GM19324 (cell line): Measurements from ENCODE around the gene GINS3.

Source experiments
- ATAC-seq: cut with Tn5 transposase; IDR thresholded peaks from one replicate; pipeline ENCODE4 v1.9.1; 2021; ENCODE audit warnings: mild to moderate bottlenecking, moderate library complexity; ENCODE audit not compliant: unreplicated experiment, low FRiP score

Gene GINS3

GRCh38 chr16:58392215-58393137 is at the start of gene GINS3:
Gene GINS3 (plus strand): TSS chr16:58392471. CDS start chr16:58392602, 131 bp downstream.
- ATAC-seq: peak; percentile 96

GRCh38 chr16:58343562-58343961 is 48.7 kb upstream of the GINS3 start:
- no peak for ATAC-seq

- ATAC-seq: no peak
These were observed 46.5 kb upstream of the GINS3 start for GRCh38 chr16:58345574-58346354.

- no peak for ATAC-seq
These were observed 45.4 kb upstream of the GINS3 start for GRCh38 chr16:58346831-58347371.

- no peak for ATAC-seq
These were observed 43.3 kb upstream of the GINS3 start for GRCh38 chr16:58348986-58349385.

GRCh38 chr16:58352690-58353089 is 39.6 kb upstream of the GINS3 start:
- ATAC-seq: no peak

GRCh38 chr16:58360041-58360634 is 32.1 kb upstream of the GINS3 start:
- ATAC-seq: no peak

- ATAC-seq: no peak
These were observed 30.5 kb upstream of the GINS3 start for GRCh38 chr16:58361726-58362125.

- no peak for ATAC-seq
These were observed 28.4 kb upstream of the GINS3 start for GRCh38 chr16:58363746-58364393.

GRCh38 chr16:58365623-58366022 is 26.6 kb upstream of the GINS3 start:
- no peak for ATAC-seq

GRCh38 chr16:58366247-58367031 is 25.8 kb upstream of the GINS3 start:
- no peak for ATAC-seq

GRCh38 chr16:58367252-58367651 is 25.0 kb upstream of the GINS3 start:
- ATAC-seq: no peak

- ATAC-seq: no peak
These were observed 20.4 kb upstream of the GINS3 start for GRCh38 chr16:58371841-58372240.

- no peak for ATAC-seq
These were observed 16.9 kb upstream of the GINS3 start for GRCh38 chr16:58375386-58375785.

GRCh38 chr16:58377932-58378331 is 14.3 kb upstream of the GINS3 start:
- no peak for ATAC-seq

- ATAC-seq: no peak
These were observed 13.9 kb upstream of the GINS3 start for GRCh38 chr16:58378401-58378800.

GRCh38 chr16:58379736-58380135 is 12.5 kb upstream of the GINS3 start:
- no peak for ATAC-seq

GRCh38 chr16:58381661-58382060 is 10.6 kb upstream of the GINS3 start:
- no peak for ATAC-seq

- ATAC-seq: no peak
These were observed 7.7 kb upstream of the GINS3 start for GRCh38 chr16:58384437-58385055.
